Calu3 (cell line): ENCODE results near the gene ABCA7. TPM values are rescaled to one million over a fixed set of nuclear protein-coding genes. Genes with fewer than 3 reads are reported as not detected.
"Not testable (repeated sequence)": the region's sequence is repeated elsewhere in the genome, so short reads cannot be mapped to it uniquely, and the experiment has no call there.

ENCODE experiments used
- BruUV-seq: library from RNA; stranded (reverse); fragments of 400-500 nt; replicated peaks from 2 replicates; lab custom pipeline; 2021; lab: Mats Ljungman, UMichigan
- CTCF ChIA-PET: fragments of 300-600 bp; sonication (Branson Sonifier 250); formaldehyde crosslinking; loops from one replicate; lab custom pipeline; 2022; ENCODE audit warnings: antibody characterized with exemption; lab: Charles Lee
- DNase-seq: peaks from one replicate; pipeline ENCODE4 v3.0.0; 2022
- H3K27ac Mint-ChIP-seq: one replicate; pipeline ENCODE4 v1.8.0; 2022; ENCODE audit warnings: mixed read lengths; ENCODE audit not compliant: unreplicated experiment
- H3K27me3 Mint-ChIP-seq: one replicate; pipeline ENCODE4 v1.8.0; 2022; ENCODE audit warnings: mixed read lengths; ENCODE audit not compliant: unreplicated experiment
- H3K36me3 Mint-ChIP-seq: one replicate; pipeline ENCODE4 v1.8.0; 2022; ENCODE audit warnings: mild to moderate bottlenecking, moderate library complexity, mixed read lengths; ENCODE audit not compliant: insufficient read depth, unreplicated experiment
- H3K4me1 Mint-ChIP-seq: one replicate; pipeline ENCODE4 v1.8.0; 2022; ENCODE audit warnings: mild to moderate bottlenecking, low read depth, mixed read lengths; ENCODE audit not compliant: unreplicated experiment
- H3K4me3 Mint-ChIP-seq: one replicate; pipeline ENCODE4 v1.8.0; 2022; ENCODE audit warnings: mild to moderate bottlenecking, low read depth, moderate library complexity, mixed read lengths; ENCODE audit not compliant: unreplicated experiment
- H3K9me3 Mint-ChIP-seq: one replicate; pipeline ENCODE4 v1.8.0; 2022; ENCODE audit warnings: low read depth, mixed read lengths; ENCODE audit not compliant: unreplicated experiment
- intact Hi-C: fragments of 100-400 bp; cut with micrococcal nuclease; formaldehyde crosslinking; loops from one replicate; pipeline ENCODE4 v1.10.0; 2022; ENCODE audit not compliant: unreplicated experiment
- total RNA-seq: library from RNA; stranded (reverse); gene quantifications from 2 replicates; pipeline ENCODE4 v1.2.3, GENCODE V29; 2022
- TF ChIP-seq, protein P1 (sequence below): fragments of 200-600 bp; IDR thresholded peaks from one replicate; pipeline ENCODE4 v1.8.0; 2022; ENCODE audit warnings: antibody characterized with exemption; ENCODE audit not compliant: unreplicated experiment

The ABCA7 gene
- total RNA-seq, 1 experiment from 2014 or later, result 22.7 TPM

- CTCF ChIA-PET, result no interaction called here
- TSS peak; percentile 62 for BruUV-seq
- H3K4me1 Mint-ChIP-seq, result peaks cover 20% of the 10 kb centered on the region
- intact Hi-C loops, result no loop called here
- TF ChIP-seq, protein P1, sequence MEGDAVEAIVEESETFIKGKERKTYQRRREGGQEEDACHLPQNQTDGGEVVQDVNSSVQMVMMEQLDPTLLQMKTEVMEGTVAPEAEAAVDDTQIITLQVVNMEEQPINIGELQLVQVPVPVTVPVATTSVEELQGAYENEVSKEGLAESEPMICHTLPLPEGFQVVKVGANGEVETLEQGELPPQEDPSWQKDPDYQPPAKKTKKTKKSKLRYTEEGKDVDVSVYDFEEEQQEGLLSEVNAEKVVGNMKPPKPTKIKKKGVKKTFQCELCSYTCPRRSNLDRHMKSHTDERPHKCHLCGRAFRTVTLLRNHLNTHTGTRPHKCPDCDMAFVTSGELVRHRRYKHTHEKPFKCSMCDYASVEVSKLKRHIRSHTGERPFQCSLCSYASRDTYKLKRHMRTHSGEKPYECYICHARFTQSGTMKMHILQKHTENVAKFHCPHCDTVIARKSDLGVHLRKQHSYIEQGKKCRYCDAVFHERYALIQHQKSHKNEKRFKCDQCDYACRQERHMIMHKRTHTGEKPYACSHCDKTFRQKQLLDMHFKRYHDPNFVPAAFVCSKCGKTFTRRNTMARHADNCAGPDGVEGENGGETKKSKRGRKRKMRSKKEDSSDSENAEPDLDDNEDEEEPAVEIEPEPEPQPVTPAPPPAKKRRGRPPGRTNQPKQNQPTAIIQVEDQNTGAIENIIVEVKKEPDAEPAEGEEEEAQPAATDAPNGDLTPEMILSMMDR, result no peak
- H3K4me3 Mint-ChIP-seq, result peak overlapping the region; percentile 87
- no peaks in the 10 kb centered on the region for H3K9me3 Mint-ChIP-seq
- peak overlapping the region; percentile 82 for H3K27ac Mint-ChIP-seq
- H3K27me3 Mint-ChIP-seq, result no peaks in the 10 kb centered on the region
- DNase-seq, result no peak
- peaks cover 56% of the 10 kb centered on the region for H3K36me3 Mint-ChIP-seq
Measured at GRCh38 chr19:1019980-1020867, 19.7 kb upstream of the ABCA7 start.

DNA sequence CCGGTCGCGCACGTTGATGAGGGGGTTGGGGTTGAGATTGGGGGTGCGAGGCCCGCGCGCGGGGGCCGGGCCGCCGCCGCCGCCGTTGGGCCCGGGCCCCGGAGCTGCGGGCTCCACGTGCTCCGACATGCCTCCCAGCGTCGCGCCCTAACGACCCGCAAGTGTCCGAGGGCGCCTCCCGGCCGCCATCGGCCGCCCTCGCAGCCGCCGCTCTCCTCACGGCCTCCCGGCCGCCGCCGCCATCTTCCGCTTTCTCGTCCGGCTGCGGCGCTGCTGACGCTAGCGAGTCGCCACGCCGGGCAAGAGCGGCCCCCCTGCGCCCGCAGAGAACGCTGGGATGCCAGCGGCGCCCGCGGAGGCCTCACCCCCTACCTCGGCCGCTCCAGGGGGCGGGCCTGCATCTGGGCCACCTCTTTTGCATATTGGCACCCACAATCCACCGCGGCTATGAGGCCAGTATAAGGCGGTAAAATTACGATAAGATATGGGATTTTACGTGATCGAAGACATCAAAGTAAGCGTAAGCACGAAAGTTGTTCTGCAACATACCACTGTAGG lies 19.0 kb upstream of the ABCA7 start, which contains the start of gene TMEM259:
TSS of gene TMEM259 (minus strand) at position 256 of the 558 bp plus-strand sequence. CDS start at position 129, 127 bp downstream.
- no TSS peak for BruUV-seq
- Mint-ChIP-seq H3K4me3 (peak within 1 kb of the TSS; percentile 87), H3K4me1 (peaks cover 20% of the 10 kb centered on the region), H3K27me3 (no peaks in the 10 kb centered on the region), H3K36me3 (peaks cover 53% of the 10 kb centered on the region), H3K9me3 (no peaks in the 10 kb centered on the region), H3K27ac (peak within 1 kb of the TSS; percentile 96)
- CTCF ChIA-PET, result interaction anchor here (0.6 kb wide), 1 partner anchor 154 kb away, joined by 5 read pairs; no protein-coding TSS in a partner anchor
- intact Hi-C loops, result no loop called here
- DNase-seq, result peak; percentile 96
- TF ChIP-seq, protein P1, result no peak

- H3K4me3 Mint-ChIP-seq, result not testable (repeated sequence)
Measured at GRCh38 chr19:1023883-1024188, 16.1 kb upstream of the ABCA7 start.

DNA sequence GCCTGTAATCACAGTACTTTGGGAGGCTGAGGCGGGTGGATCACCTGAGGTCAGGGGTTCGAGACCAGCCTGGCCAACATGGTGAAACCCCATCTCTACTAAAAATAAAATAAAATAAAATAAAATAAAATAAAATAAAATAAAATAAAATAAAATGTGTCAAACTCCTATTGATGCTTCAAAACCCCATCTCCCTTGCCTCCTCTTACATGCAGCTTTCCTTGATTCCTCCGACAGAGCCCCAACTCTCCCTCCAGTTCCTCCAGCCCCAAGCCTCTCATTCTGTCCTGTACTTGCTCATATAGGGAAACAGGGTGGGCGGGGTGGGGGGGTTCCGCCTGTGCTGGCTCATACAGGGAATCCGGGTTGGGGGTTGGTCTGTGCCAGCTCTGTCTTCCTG lies 14.8 kb upstream of the ABCA7 start:
- H3K36me3 Mint-ChIP-seq, result peaks cover 42% of the 10 kb centered on the region
- H3K9me3 Mint-ChIP-seq, BruUV-seq, H3K27me3 Mint-ChIP-seq, H3K27ac Mint-ChIP-seq, intact Hi-C loops, H3K4me1 Mint-ChIP-seq, CTCF ChIA-PET, H3K4me3 Mint-ChIP-seq, DNase-seq: not testable (repeated sequence)

More at GRCh38 chr19:1023883-1024188, 16.1 kb upstream of the ABCA7 start:
- H3K4me1 Mint-ChIP-seq, intact Hi-C loops, H3K9me3 Mint-ChIP-seq, H3K27ac Mint-ChIP-seq, H3K27me3 Mint-ChIP-seq, DNase-seq, BruUV-seq: not testable (repeated sequence)
- CTCF ChIA-PET, result interaction anchor here (0.5 kb wide), 1 partner anchor 20 kb away, joined by 3 read pairs; no protein-coding TSS in a partner anchor
- peaks cover 48% of the 10 kb centered on the region for H3K36me3 Mint-ChIP-seq

DNA sequence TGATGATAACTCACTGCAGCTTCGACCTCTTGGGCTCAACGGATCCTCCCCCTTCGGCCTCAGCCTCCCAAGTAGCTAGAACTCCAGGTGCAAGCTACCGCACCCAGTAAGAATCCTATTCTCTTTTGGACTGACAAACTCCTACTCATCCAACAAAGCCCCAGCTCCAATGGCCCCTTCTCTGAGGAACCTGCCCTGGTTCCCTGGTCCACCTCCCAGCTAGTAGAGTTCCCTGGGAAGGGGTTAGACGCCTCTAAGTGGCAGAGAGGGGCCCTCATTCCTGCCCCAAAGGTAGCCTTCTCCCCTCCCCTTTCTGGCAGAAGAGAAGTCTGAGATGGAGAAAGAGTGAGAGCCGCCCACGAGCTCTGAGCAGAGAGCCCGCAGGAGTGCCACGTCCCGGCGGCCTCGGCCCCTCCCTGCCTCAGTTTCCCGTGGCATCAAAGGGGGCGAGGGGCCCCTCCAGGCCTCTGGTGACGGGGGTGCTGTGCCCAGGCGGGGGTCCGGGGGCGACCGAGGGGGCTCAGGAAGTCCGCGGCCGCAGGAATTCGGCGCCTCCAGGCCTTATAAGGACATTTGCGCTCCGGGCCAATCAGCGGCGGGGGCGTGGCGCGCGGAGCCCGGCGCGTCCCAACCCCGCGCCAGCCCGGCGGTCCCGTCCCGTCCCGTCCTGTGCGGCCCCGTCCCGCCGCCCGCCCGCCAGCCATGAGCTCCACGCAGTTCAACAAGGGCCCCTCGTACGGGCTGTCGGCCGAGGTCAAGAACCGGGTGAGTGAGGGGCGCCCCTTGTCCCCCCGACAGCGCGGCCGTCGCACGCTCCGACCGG lies 13.7 kb upstream of the ABCA7 start, which contains the start of gene CNN2:
TSS of gene CNN2 (plus strand) at position 649 of the 823 bp plus-strand sequence. CDS start at position 703, 54 bp downstream.
- no peaks in the 10 kb centered on the region for H3K4me1 Mint-ChIP-seq
- peak within 1 kb of the TSS; percentile 83 for H3K27ac Mint-ChIP-seq
- peak; percentile 82 for DNase-seq
- peak within 1 kb of the TSS; percentile 81 for H3K4me3 Mint-ChIP-seq
- H3K9me3 Mint-ChIP-seq, result no peaks in the 10 kb centered on the region
- TF ChIP-seq, protein P1, result no peak
- CTCF ChIA-PET, result interaction anchor here (0.7 to 1.0 kb wide), 2 partner anchors 14 to 78 kb away, joined by 4 to 5 read pairs; partner anchors contain the start of genes ABCA7 and GPX4
- H3K27me3 Mint-ChIP-seq, result no peaks in the 10 kb centered on the region
- intact Hi-C loops, result no loop called here
- no TSS peak for BruUV-seq
- H3K36me3 Mint-ChIP-seq, result peaks cover 38% of the 10 kb centered on the region
